ENCODE measurements around the gene CPA4.

Gene CPA4

DNA sequence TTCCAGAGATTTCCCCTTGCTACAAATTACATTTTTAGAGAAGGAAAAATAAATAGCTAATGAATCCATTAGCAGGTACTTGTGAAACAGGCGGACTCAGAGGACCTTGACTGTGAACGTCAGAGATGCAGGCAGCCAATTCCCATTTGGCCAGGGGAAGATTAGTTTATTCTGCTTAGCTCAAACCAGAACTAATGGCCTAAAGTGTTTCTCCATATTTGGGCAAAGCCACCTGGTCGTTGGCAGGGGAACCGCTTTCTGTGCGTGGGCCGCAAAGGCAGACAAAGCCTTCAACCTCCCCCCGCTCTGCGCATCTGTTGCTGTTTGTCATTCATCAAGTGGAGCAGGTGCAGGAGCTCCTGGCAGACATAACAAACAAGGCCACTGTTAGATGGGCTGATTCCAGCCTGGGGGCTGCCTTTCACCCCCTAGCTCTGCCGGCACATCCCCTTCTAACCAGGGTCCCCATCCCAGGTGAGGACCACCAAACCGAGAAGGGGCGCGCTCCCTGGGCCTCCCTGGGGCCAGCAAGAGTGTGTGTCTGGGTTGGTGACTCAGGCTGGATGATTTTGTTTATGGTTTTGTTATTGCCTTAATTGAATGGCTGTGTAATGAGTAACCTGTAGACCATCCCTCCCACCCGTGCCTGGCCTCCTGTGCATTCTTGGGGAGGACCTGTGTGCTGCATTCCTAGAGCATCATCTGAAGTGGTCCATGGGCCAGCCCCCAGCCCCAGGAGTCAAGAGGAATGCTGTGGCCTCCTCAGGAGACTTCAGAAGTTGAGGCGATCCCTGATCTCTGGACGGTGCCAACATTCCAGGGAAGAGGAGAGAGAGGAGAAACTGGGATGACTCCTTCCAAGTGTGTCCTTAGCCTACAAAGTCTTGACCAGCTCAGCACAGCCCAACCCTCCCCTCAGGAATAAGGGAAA lies 72.8 kb downstream of the CPA4 start:
- DNase-seq (ENCODE audit: low read depth), result no peak

- no peak for DNase-seq (ENCODE audit: low read depth)
These were observed 73.6 kb downstream of the CPA4 start for GRCh38 chr7:130366564-130366963.

- DNase-seq (ENCODE audit: low read depth), result no peak
These were observed 74.3 kb downstream of the CPA4 start for GRCh38 chr7:130367088-130367755.

GRCh38 chr7:130367836-130368746 lies 75.1 kb downstream of the CPA4 start:
- no peak for DNase-seq (ENCODE audit: low read depth)

GRCh38 chr7:130369110-130369711 lies 76.2 kb downstream of the CPA4 start:
- no peak for DNase-seq (ENCODE audit: low read depth)

DNA sequence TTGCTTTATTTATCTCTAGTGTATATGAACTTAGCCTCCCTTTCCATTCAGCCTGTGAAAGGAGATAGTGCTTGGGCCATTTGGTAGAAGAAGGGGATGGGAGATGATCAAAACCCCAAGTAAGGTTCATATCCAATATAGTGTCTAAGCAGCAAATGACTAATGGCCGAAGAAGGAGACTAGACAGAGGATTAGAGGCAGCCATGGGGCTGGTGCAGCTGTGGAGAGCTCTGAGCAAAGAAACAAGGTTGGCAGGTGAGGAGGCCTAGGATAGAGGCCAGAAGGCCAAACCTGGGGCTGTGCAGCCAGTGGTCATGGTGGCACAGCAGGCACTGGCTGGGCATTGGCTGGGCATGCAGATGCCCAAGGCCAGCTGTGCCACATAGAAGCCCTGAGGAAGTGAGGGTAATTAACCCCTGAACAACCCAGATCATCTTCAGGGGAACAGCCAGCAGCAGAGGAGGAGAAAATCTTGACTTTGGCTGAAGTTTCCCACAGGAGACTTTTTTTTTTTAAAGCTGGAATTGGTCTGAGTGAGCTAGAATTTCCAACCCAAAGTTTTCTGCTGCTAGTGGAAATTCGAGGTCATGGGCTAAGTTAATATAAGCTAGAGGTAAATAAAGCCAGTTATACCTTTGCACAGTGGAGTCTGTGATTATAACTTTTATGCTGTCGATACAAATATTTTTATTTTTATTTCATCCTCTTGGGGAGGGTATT lies 77.0 kb downstream of the CPA4 start:
- DNase-seq (ENCODE audit: low read depth), result no peak

DNA sequence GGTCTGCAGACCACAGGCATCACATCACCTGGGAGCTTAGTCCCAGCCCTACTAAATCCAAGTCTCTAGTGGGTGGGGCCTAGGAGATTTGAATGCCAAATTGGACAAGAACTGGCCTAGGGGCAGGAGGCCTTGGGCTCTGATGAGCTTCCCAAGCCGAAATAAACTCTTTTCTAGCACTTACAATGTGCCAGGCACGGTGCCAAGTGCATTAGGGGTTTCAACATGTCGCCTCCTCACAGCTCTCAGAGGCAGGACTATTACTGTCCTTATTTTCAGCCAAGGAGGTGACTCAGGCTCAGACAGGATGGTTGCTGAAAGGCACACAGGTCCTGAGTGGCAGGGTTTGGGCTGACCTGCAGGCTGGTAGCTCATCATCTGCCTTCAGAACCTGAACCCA lies 78.1 kb downstream of the CPA4 start:
- no peak for DNase-seq (ENCODE audit: low read depth)

DNA sequence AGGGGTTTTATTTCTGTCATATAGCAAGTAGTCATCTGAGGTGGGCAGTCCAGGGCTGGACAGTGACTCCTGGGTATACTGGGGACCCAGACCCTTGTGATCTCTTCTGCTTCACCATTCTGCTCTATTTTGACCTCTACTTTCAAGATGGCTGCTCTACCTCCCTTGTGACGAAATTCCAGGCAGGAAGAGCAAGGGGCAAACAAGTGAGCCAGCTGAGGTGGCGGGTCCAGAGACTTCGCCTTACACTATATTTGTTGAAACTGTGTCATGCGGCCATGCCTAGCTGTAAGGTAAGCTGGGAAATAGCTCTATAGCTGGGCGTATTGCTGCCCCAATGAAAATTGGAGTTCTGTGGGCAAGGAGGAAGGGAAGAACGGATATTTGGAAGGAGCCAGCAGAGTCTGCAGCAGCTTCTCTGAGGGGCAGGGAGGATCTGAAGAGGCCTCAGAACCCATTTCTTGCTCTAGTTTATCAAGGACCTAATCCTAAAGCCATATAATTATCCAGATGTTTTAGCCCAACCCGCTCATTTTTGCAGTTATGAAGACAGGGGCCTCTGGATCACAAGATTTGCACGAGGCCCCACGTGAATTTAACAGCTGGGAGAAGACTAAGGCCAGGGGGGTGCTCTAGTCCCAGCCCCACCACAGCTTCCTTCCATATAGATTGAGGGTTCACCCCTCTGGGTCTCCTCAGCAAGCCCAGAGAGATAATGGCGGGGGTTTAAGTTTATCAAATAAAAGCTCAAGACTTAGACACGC lies 79.6 kb downstream of the CPA4 start:
- no peak for DNase-seq (ENCODE audit: low read depth)
